AG09309 (cell line): ENCODE results near the gene ASCC3.

ENCODE experiments used
- DNase-seq: peaks from one replicate; pipeline ENCODE4 v3.0.0-alpha.2; 2010; ENCODE audit warnings: low read depth
- H3K4me3 ChIP-seq: 2 replicates; pipeline ENCODE4 v1.5.1; 2011; ENCODE audit warnings: mild to moderate bottlenecking, low read depth, low read length, moderate library complexity; ENCODE audit not compliant: control insufficient read depth
- TF ChIP-seq, protein P1 (sequence below): IDR thresholded peaks from 2 replicates; pipeline ENCODE4 v1.5.1; 2011; ENCODE audit warnings: mild to moderate bottlenecking, low read depth, low read length, inconsistent platforms; ENCODE audit not compliant: insufficient read depth, control insufficient read depth; ENCODE audit errors: missing control alignments

ASCC3 gene

DNA sequence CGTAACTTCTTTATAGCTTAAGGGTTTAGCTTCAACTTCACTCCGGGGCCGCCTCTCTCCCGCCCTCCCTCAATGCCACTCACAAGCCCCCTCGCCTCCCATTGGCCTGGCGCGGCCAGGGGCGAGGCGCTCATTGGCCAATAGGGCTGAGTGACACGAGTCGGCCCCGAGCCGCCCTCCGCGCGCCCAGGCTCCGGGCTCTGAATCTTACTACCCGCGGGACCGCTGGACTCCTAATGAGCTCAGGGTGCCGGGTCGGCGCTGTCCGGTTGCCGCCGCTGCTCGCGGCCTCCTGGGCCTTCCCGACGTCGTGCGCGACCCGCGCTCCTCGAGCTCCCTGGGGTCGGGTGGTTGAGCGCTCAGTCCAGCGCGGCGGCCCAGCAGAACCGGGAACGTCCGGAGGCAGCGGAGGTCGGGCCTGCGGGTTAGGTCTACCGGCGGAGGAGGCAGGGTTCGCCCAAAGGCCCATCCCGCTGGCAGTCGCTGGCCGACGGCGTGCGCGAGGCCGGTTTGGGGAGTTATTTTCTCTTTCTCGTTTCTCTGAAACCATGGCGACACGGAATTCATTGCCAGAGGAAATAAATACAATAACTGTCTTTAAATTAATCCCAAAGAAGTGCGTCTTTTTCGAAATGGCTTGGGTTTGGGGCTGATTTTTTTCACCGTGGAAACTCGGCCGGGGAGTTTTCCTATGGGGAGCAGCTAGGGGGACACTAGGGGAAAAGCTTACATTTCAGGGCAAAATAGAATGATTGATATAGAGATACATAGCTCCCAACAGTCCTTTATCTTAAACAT, 416.0 kb downstream of the ASCC3 start, which contains the start of gene SIM1:
SIM1 (minus strand) TSS at position 19 of the 798 bp plus-strand sequence. CDS start 1,453 bp downstream, outside the sequence.
- DNase-seq, result no peak
- TF ChIP-seq, protein P1, sequence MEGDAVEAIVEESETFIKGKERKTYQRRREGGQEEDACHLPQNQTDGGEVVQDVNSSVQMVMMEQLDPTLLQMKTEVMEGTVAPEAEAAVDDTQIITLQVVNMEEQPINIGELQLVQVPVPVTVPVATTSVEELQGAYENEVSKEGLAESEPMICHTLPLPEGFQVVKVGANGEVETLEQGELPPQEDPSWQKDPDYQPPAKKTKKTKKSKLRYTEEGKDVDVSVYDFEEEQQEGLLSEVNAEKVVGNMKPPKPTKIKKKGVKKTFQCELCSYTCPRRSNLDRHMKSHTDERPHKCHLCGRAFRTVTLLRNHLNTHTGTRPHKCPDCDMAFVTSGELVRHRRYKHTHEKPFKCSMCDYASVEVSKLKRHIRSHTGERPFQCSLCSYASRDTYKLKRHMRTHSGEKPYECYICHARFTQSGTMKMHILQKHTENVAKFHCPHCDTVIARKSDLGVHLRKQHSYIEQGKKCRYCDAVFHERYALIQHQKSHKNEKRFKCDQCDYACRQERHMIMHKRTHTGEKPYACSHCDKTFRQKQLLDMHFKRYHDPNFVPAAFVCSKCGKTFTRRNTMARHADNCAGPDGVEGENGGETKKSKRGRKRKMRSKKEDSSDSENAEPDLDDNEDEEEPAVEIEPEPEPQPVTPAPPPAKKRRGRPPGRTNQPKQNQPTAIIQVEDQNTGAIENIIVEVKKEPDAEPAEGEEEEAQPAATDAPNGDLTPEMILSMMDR, result no peak
- H3K4me3 ChIP-seq, result peak within 1 kb of the TSS; percentile 11

DNA sequence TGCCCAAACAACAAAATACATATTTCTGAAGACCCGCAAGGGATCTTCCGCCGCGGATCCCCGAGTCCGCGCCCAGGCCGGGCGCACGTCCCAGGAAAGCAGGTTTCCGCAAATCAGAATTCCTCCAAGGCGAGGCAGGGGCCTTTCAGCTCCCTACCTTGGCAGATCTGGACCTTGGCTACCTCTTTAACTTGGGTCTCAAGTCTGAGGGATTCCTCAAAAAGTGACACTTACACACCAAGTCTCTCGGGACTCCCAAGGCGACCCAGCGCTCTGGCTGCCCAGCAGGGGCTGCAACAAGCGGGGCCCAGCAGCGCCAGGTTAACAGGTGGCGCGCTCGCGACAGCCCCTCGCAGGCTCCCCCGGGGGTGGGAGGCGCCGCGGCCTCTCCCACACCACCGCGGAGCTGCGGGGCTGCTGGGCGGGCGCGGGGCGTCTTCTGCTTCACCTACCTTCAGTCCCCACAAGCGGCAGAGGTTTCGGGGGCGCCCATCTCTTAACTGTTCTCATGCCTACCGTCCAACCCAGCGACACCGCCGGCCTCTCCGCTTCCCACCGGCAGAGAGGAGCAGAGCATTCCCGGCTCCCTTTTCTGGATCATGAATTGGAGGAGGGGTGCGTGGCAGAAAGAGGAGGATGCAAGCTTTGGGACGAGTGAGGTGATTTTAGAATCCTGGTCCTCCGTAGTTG, 416.8 kb downstream of the ASCC3 start:
- H3K4me3 ChIP-seq, result no peak overlapping the region
- no peak for DNase-seq
- TF ChIP-seq, protein P1, result no peak

DNA sequence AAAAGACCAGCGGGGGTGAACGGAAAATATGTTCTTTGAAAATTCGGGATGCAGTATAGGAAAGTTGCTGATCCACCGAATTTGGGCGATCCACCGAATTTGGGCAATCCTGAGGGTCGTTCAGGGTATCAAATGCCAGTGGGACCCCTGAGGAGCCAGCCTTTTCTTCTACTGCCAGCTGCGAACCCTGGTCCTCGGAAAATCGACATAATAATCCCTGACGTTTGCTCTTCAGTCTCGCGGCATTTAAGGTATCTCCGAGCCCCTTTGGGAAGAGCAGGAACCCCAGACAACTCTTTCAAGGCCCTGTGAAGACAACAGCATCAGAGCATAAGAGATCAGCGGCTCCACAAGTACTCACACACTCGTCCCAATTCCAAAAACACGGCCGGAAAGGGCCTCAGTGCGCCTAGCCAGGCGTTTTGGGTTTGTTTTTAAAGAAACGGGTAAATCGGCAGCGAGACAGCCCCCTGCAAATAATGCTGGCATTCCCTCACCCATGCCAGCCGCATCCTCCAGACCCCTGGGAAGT, 417.4 kb downstream of the ASCC3 start:
- no peak for DNase-seq
- H3K4me3 ChIP-seq, result no peak overlapping the region
- TF ChIP-seq, protein P1, result no peak

DNA sequence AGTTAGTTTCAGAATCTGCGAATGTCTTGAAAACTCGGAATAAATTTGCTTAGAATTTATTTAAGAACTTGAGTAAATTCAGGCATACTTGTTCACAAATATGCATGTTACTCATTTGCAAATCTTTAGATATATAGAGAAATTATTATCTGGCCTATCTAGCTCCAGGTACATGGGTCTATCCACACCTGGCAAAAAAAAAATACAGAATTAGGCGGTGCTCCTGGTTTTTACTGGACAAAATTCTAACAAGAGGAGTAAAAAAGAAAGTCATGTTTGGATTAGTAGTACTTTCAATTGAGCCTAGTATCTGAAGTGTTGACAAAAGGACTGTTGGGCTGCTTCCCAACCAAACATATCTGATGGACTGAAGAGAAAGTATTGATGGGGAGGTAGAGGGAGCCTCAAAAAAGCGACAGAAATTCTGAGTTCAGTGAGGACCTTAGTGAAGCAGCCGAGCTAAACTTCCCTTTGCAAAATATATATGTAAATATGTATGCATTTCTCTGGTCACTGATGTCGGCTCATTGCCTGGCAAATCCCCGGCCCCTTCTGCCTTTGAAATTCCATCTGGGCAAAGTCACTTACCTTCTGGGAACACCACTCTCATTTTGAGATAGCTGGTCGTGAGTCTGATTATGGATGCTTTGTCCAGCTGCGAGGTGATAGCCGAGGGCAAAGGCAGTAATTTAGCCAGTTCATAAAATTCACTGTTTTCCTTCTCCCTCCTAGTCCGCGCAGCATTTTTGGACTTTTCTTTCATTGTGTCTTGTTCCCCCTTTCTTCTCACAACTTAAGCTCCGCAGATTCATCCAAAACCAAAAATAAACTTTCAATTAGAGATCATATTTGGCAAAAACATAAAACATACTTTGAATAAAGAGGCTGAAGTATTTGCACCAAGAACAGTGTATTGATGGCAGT, 418.2 kb downstream of the ASCC3 start:
- no peak for DNase-seq
- H3K4me3 ChIP-seq, result no peak overlapping the region
- TF ChIP-seq, protein P1, result no peak

DNA sequence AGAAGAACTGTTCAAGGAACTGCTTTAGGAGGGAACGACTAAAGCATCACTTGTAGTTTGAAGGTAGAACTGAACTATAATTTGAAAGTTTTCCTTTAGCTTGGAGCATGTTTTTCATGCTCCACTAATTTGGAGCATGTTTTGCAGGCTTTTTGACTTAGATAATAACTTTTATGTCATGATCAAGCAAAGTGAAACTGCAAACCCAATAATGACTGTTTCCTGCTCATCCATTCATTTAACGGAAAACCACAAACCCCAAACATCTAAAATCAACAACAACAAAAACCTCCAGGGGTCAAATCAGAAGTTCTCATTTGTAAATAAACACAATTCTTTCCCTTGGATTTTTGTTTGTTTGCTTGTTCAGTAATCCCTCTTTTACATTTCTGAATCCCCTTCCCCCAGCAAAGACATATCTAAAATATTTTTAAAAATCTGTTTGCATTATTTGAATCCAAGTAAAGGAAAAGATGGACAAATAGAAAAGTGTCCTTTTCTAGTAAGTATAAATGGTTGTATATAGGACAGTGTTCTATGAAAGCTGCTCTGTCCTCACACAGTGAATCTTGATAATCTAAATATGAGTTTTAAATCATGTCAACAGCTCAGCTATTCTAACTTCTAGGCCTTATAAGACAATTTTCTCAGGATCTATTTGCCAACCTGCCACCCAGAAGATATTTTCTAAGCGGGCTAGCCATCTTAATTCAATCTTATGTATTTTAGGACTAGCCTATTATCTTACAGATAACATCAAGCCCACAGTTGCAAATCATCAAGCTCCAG, 419.0 kb downstream of the ASCC3 start:
- TF ChIP-seq, protein P1, result no peak
- DNase-seq, result no peak
- H3K4me3 ChIP-seq, result no peak overlapping the region
